Central memory CD8-positive, alpha-beta T cell (primary cell): ENCODE results near the gene ANO2.

Experiments
- ATAC-seq: fragments of 150-1000 bp; cut with Tn5 transposase; replicated peaks from 2 replicates; pipeline ENCODE4 v1.10.0; 2022; ENCODE audit warnings: mild to moderate bottlenecking, moderate FRiP score, moderate number of reproducible peaks; ENCODE audit not compliant: poor library complexity, severe bottlenecking; ENCODE audit errors: extremely low read depth
- DNase-seq, 2 donors: peaks; one replicate each; pipeline ENCODE4 v3.0.0; 2021; ENCODE audit warnings: low spot score in 2 of 2
- H3K27ac Mint-ChIP-seq: one replicate; pipeline ENCODE4 v1.8.0; 2022; ENCODE audit warnings: low read depth, mild to moderate bottlenecking, moderate library complexity, mixed read lengths
- H3K27me3 Mint-ChIP-seq: one replicate; pipeline ENCODE4 v1.8.0; 2022; ENCODE audit warnings: mixed read lengths
- H3K36me3 Mint-ChIP-seq: one replicate; pipeline ENCODE4 v1.8.0; 2022; ENCODE audit warnings: mild to moderate bottlenecking, moderate library complexity, mixed read lengths; ENCODE audit not compliant: insufficient read depth
- H3K4me1 Mint-ChIP-seq: one replicate; pipeline ENCODE4 v1.8.0; 2022; ENCODE audit warnings: mixed read lengths
- H3K4me3 Mint-ChIP-seq: one replicate; pipeline ENCODE4 v1.8.0; 2022; ENCODE audit warnings: mild to moderate bottlenecking, moderate library complexity, mixed read lengths
- H3K9me3 Mint-ChIP-seq: one replicate; pipeline ENCODE4 v1.8.0; 2022; ENCODE audit warnings: mixed read lengths

ANO2 gene

DNA sequence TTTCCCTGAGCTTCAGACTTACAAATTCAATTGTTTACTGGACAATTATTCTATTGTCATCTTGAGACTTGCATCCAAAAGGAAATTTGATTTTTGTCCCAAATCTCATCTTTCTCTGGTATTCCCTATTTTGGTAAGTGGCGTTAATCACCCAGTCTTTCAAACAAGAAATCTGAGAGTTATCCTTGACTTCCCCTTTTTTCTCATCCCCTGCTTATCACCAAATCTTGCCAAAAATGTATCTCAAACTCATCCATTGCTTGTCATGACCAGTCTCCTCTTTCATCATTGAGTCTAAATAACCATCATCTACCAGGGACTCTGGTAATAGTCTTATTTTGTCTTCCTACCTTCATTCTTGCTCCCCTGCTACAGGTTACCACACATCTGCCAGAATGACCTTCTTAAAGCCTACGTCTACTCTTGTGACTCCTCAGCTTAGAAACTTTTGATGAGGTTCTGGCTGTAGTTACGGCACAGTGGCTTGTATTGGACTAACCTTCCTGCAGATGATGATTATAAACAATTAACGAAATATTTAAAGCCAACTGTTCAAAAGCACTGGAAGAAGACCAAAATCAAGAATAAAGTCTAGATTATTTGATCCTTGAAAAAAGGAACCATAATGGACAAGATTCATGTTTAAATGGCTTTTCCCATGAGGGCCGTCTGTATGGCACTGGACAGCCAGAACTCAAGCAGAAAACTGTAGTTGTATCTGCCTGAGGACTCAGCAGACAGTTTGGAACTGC, 9.0 kb upstream of the ANO2 start:
- Mint-ChIP-seq H3K4me1 (no peaks in the 10 kb centered on the region), H3K27ac (no peak overlapping the region), H3K9me3 (no peaks in the 10 kb centered on the region), H3K27me3 (peaks cover 91% of the 10 kb centered on the region), H3K4me3 (no peak overlapping the region), H3K36me3 (no peaks in the 10 kb centered on the region)
- DNase-seq (no peak), ATAC-seq (no peak)

DNA sequence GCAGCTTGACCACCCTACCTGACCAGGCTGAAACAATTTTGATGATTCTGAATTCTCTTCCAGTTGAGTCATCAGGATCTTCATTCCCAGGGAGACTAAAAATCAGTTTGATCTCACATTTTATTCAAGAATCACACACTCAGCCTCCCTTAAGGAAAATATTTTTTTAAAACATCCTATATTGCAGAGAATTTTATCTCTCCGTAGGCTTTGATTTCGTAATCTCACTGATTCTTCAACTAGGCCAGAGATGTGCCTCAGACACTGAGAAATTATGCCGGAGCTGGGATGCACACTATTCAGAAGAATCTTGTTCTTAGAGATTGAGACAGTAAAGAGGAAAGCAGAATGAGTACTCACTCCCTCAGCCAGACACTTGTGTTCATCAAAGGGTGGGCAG, 7.0 kb upstream of the ANO2 start:
- DNase-seq (no peak), ATAC-seq (no peak)
- Mint-ChIP-seq H3K36me3 (no peaks in the 10 kb centered on the region), H3K4me1 (no peaks in the 10 kb centered on the region), H3K27me3 (peaks cover 91% of the 10 kb centered on the region), H3K27ac (no peak overlapping the region), H3K4me3 (no peak overlapping the region), H3K9me3 (no peaks in the 10 kb centered on the region)

DNA sequence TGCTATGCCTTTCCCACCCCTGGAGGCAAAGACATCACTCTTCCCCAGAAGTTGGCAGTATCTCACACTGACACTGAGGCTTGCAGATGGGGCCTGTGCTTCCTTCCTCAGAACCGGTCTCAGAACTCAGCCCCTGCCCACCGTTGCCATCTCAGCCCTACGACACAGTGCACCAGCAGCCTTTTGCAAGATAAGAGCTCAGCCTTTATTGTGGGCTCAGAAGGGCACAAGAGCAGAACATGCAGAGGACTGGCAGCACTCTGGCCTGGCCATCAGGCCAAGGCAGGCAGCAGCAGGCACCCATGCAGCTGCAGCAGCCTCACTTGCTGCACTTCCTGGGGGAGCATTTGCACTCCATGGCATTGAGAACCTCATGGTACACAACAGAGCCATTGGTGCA, 3.6 kb upstream of the ANO2 start:
- Mint-ChIP-seq H3K9me3 (no peaks in the 10 kb centered on the region), H3K36me3 (no peaks in the 10 kb centered on the region), H3K27ac (no peak overlapping the region), H3K4me1 (no peaks in the 10 kb centered on the region), H3K27me3 (peaks cover 97% of the 10 kb centered on the region), H3K4me3 (no peak overlapping the region)
- ATAC-seq = no peak
- DNase-seq = no peak

DNA sequence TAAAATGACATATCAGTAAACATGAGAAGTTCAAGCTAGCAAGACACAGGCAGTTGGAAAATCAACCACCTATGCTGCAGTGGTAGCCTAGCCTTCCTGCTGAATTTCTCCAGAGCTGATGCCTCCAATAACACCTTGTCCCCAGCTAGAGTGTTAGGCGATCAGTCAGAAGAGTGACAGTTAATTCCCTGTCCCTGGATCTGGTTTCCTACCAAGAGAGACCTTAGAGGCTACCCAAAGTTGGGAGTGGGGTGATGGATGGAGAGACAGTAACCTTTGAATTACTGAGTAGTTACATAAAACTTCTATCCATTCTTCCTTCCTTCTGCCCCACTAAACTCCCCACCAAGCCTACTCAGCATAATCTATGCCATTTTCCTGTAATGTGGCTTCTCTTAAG, 1.9 kb upstream of the ANO2 start:
- H3K36me3 Mint-ChIP-seq = no peaks in the 10 kb centered on the region
- H3K4me1 Mint-ChIP-seq = no peaks in the 10 kb centered on the region
- ATAC-seq = no peak
- no peak overlapping the region for H3K4me3 Mint-ChIP-seq
- no peak overlapping the region for H3K27ac Mint-ChIP-seq
- peaks cover 97% of the 10 kb centered on the region for H3K27me3 Mint-ChIP-seq
- no peak for DNase-seq
- no peaks in the 10 kb centered on the region for H3K9me3 Mint-ChIP-seq

DNA sequence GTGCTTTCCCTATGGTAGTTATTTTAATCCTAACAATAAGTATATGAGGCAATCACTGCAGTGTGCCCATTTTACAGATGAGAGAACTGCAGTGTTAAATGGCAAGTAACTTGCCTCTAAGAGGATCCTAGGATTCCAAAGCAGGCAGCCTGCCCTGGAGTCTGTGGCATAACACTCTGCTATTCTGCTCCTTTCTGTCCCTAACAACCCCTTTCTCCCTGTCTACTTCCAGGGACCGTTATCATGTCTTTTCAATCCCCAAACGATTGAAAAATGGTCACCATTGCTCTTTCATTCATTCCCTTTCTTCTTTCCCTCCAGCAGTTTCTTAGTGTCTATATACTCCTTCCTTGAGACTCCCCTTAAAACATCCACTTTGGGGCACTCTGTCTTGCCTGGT, 1.3 kb upstream of the ANO2 start:
- no peak overlapping the region for H3K27ac Mint-ChIP-seq
- DNase-seq (no peak), ATAC-seq (no peak)
- H3K4me3 Mint-ChIP-seq = no peak overlapping the region
- H3K27me3 Mint-ChIP-seq = peaks cover 91% of the 10 kb centered on the region
- no peaks in the 10 kb centered on the region for H3K4me1 Mint-ChIP-seq
- no peaks in the 10 kb centered on the region for H3K36me3 Mint-ChIP-seq
- no peaks in the 10 kb centered on the region for H3K9me3 Mint-ChIP-seq

DNA sequence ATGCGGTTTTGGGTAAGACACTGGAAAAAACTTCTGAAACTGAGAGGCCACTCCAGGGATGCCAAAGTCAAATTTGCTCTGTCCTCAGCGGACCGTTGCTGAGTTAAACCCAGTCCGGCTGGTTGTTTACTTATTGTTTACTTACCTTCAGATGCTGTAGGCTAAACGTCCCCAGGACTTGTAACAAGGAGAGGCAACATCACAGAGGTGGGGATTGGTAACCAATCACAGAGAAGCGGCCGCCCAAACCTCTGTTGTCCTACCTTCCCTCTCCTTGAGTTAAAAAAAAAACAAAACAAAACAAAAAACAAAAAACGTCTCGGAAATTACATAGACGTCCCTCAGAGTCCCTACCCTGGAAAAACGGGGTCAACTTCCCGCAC, 380 bp downstream of the ANO2 start:
- DNase-seq (no peak), ATAC-seq (no peak)
- Mint-ChIP-seq H3K4me1 (no peaks in the 10 kb centered on the region), H3K27ac (no peak overlapping the region), H3K4me3 (no peak overlapping the region), H3K36me3 (no peaks in the 10 kb centered on the region), H3K27me3 (peaks cover 92% of the 10 kb centered on the region), H3K9me3 (no peaks in the 10 kb centered on the region)

DNA sequence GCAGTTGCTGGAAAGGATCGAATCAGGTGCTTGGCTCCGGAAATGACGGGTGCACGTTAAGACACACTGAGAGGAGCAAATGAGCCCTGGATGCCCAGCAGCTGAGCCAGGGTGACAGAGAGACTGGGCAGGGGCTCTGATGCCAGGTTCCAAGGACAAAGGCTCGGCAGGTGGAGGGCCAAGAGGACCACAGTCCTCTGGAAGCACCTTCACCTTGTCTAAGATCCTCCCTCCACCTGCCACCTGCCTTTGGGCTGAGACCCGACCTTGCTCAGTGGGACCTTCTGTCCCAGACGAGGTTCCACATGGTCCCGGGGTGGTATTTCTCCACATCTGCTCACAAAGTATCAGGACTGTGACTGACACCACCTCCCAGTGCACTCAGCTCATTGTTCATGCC, 1.0 kb downstream of the ANO2 start:
- H3K4me3 Mint-ChIP-seq = no peak overlapping the region
- peaks cover 92% of the 10 kb centered on the region for H3K27me3 Mint-ChIP-seq
- no peak overlapping the region for H3K27ac Mint-ChIP-seq
- no peaks in the 10 kb centered on the region for H3K9me3 Mint-ChIP-seq
- DNase-seq (no peak), ATAC-seq (no peak)
- H3K4me1 Mint-ChIP-seq = no peaks in the 10 kb centered on the region
- no peaks in the 10 kb centered on the region for H3K36me3 Mint-ChIP-seq

DNA sequence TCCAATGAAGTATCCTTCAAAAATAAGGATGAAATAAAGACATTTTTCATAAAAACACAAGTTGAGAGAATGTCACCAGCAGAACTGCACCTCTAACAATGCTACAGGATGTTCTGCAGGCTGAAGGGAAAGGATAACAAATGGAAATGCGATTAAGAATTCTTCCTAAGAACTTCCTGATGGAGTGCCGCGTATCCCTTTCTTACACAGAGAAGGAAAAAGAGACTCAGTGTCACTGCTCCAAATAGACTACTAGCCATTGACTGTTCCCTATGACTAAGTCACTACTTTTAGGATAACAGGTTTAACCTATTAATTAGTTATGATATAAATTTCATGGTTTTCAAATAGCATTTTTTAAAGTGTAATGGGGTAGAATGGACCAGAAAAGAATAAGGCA, 3.2 kb downstream of the ANO2 start:
- ATAC-seq (no peak), DNase-seq (no peak)
- Mint-ChIP-seq H3K36me3 (no peaks in the 10 kb centered on the region), H3K4me3 (no peak overlapping the region), H3K4me1 (no peaks in the 10 kb centered on the region), H3K27ac (no peak overlapping the region), H3K27me3 (peaks cover 86% of the 10 kb centered on the region), H3K9me3 (no peaks in the 10 kb centered on the region)

DNA sequence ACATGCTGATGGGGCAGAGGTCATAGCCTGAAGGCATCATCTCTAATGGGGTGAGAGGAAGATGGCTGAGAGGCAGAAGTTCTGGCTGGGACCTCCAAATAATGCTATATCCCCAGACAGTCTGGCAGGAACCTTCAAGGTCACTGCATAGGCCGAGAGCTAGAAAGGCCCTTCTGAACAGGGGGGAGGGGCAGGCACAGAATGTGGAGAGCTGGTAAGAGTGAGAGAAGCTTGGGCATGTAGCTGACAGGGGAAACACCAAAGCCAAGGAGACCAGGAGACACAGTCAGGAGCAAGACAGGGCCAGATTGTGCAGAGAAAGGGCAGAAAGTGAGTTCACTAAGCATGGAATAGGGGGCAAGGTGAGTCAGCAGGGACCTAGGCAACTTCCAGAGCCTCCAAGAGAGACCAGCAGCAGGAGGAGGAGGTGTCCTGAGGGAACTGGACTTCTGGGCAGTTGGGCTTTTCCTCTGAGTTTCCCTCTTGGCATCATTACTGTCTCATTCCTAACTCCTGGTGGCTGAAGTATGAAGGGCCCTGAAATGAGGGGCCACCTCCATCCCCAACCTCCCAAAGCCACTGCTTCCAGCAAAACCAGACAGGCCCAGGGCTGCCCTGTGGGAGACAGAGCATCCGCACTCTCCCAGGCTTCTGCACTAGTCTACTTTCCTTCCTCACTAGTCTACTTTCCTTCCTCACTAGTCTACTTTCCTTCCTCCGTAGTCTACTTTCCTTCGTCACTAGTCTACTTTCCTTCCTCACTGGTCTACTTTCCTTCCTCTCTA, 17.1 kb downstream of the ANO2 start:
- no peak overlapping the region for H3K27ac Mint-ChIP-seq
- no peaks in the 10 kb centered on the region for H3K9me3 Mint-ChIP-seq
- DNase-seq (no peak), ATAC-seq (no peak)
- H3K36me3 Mint-ChIP-seq = peaks cover 3% of the 10 kb centered on the region
- peaks cover 41% of the 10 kb centered on the region for H3K27me3 Mint-ChIP-seq
- H3K4me3 Mint-ChIP-seq = no peak overlapping the region
- H3K4me1 Mint-ChIP-seq = no peaks in the 10 kb centered on the region

DNA sequence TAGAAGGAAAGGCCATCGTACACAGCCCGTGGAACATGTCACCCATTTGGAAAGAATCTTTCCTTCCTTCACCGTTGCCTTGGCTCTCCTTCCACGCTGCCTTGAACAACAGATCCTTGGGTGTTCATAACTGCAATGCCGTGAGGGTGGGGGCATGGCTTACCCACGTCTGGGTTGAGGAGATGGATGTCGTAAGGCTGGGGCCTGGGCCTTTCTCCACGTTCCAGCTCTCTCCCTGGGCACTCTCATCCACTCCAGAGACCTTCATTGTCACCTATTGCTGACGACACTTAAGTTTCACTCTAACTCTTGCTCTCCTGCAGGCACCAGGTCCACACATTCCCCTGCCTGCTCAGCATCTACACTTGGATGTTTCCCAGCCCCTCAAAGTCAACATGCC, 19.4 kb downstream of the ANO2 start:
- H3K27me3 Mint-ChIP-seq = peaks cover 48% of the 10 kb centered on the region
- H3K36me3 Mint-ChIP-seq = peaks cover 3% of the 10 kb centered on the region
- no peaks in the 10 kb centered on the region for H3K4me1 Mint-ChIP-seq
- H3K9me3 Mint-ChIP-seq = no peaks in the 10 kb centered on the region
- no peak overlapping the region for H3K27ac Mint-ChIP-seq
- no peak overlapping the region for H3K4me3 Mint-ChIP-seq
- ATAC-seq (no peak), DNase-seq (no peak)

DNA sequence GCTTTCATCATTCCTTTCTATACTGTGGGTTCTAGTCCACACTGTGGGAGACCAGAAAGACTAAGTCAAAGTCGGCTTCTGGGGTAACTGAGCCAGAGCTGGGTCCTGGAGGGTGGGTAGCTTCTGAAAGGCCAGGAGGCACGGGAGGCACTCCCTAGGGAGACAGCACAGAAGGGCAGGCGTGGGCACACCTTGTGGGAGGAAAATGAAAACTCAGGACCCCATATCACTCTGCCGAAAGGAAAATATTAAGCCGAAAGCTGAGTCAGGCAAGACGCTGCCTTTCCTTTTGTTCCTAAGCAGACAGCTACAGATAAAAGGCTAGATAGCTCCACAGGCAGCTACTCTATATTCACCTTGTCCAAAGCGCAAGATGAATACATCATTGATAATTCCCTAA, 20.7 kb downstream of the ANO2 start:
- ATAC-seq (no peak), DNase-seq (no peak)
- peaks cover 48% of the 10 kb centered on the region for H3K27me3 Mint-ChIP-seq
- no peak overlapping the region for H3K4me3 Mint-ChIP-seq
- peaks cover 3% of the 10 kb centered on the region for H3K36me3 Mint-ChIP-seq
- H3K4me1 Mint-ChIP-seq = no peaks in the 10 kb centered on the region
- H3K9me3 Mint-ChIP-seq = no peaks in the 10 kb centered on the region
- no peak overlapping the region for H3K27ac Mint-ChIP-seq

DNA sequence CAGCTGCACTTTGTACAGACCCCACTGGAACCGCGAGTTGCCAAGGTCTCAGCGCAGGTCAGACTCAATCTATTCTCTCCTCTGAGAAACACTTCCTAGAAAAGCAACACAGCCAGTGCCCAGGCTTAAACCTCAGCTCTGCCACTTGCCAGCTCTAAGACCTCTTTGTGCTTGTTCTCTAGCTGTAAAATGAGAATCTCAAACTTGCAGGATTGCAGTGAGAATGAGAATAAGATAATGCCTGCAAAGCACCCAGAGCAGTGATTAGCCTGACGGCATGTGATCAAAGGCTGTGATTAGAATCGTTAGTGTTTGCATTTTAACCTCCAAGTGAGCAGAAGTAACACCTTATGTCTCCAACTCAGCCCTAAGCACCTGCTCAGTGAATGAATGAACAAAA, 21.3 kb downstream of the ANO2 start:
- H3K36me3 Mint-ChIP-seq = peaks cover 3% of the 10 kb centered on the region
- H3K9me3 Mint-ChIP-seq = no peaks in the 10 kb centered on the region
- no peaks in the 10 kb centered on the region for H3K4me1 Mint-ChIP-seq
- no peak overlapping the region for H3K4me3 Mint-ChIP-seq
- peaks cover 53% of the 10 kb centered on the region for H3K27me3 Mint-ChIP-seq
- no peak overlapping the region for H3K27ac Mint-ChIP-seq
- DNase-seq (no peak), ATAC-seq (no peak)

DNA sequence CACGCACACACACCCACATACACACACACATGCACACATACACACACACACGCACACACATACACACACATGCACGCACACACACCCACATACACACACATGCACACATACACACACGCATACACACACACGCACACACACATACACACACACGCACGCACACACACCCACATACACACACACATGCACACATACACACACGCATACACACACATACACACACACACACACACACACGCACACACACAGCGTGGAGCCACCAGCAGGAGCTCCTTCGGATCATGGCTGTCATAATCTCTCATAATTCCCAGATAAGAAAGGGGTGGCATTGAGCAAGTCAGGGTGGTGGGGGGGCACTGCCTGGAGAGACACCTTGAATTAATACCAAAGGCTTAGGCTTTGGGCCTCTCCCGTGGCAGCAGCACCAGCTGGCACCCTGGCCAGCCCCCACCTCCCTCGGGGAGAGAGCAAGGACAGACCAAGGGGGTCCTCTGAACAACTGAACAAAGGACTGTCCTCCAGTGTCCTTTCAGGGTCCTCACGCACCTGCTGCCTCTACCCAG, 21.9 kb downstream of the ANO2 start:
- Mint-ChIP-seq H3K27me3 (peaks cover 58% of the 10 kb centered on the region), H3K4me1 (no peaks in the 10 kb centered on the region), H3K36me3 (peaks cover 3% of the 10 kb centered on the region), H3K9me3 (no peaks in the 10 kb centered on the region), H3K4me3 (no peak overlapping the region), H3K27ac (no peak overlapping the region)
- ATAC-seq = no peak
- no peak for DNase-seq
